Naive thymus-derived CD4-positive, alpha-beta T cell (primary cell): ENCODE measurements around the gene DDI2. TPM values are rescaled to one million over a fixed set of nuclear protein-coding genes. Genes with fewer than 3 reads are reported as not detected.

Experiments used
- ATAC-seq: fragments of 150-1000 bp; cut with Tn5 transposase; 2 replicates; pipeline ENCODE4 v1.10.0; 2021; ENCODE audit warnings: mild to moderate bottlenecking, moderate library complexity
- CTCF ChIA-PET: fragments of 350-600 bp; sonication (Branson Sonifier 250); formaldehyde crosslinking; loops from one replicate; lab custom pipeline; 2021; ENCODE audit warnings: antibody characterized with exemption; lab: Charles Lee
- POLR2A ChIA-PET: fragments of 350-600 bp; sonication (Branson Sonifier 250); formaldehyde crosslinking; loops from one replicate; lab custom pipeline; 2021; ENCODE audit warnings: antibody characterized with exemption, inconsistent platforms; lab: Charles Lee
- DNase-seq, 9 donors: peaks; one replicate each; pipeline versions ENCODE4 v3.0.0 to v3.0.0-alpha.2; 2020 to 2022; ENCODE audit warnings: mixed read lengths in 1 of 9
- H3K27ac ChIP-seq: one replicate; pipeline ENCODE4 v1.7.0; 2013; ENCODE audit warnings: mild to moderate bottlenecking, low read depth, low read length, moderate library complexity
- H3K27me3 ChIP-seq, 2 donors: one replicate each; pipeline ENCODE4 v1.7.0; 2013; ENCODE audit warnings: low read length in 2 of 2, mild to moderate bottlenecking in 2 of 2, moderate library complexity in 2 of 2; ENCODE audit not compliant: control insufficient read depth in 2 of 2, insufficient read depth in 2 of 2
- H3K36me3 ChIP-seq, 3 experiments: 1 replicate in 2 of 3; 2 replicates in 1 of 3; pipeline ENCODE4 v1.7.0; 2013; ENCODE audit warnings: low read length in 3 of 3, mild to moderate bottlenecking in 3 of 3, moderate library complexity in 1 of 3; ENCODE audit not compliant: insufficient read depth in 3 of 3, control insufficient read depth in 2 of 3
- H3K4me1 ChIP-seq, 2 donors: one replicate each; pipeline ENCODE4 v1.7.0; 2013; ENCODE audit warnings: low read length in 2 of 2, mild to moderate bottlenecking in 2 of 2, moderate library complexity in 1 of 2; ENCODE audit not compliant: control insufficient read depth in 2 of 2, insufficient read depth in 2 of 2
- H3K4me3 ChIP-seq: 2 replicates; pipeline ENCODE4 v1.7.0; 2013; ENCODE audit warnings: mild to moderate bottlenecking, low read length
- H3K9me3 ChIP-seq, 3 experiments: 1 replicate in 2 of 3; 2 replicates in 1 of 3; pipeline ENCODE4 v1.7.0; 2013; ENCODE audit warnings: low read length in 3 of 3; ENCODE audit not compliant: control insufficient read depth in 2 of 3
- H3K27ac Mint-ChIP-seq, 9 donors: one replicate each; pipeline ENCODE4 v1.8.0; 2020 to 2022; ENCODE audit warnings: mixed read lengths in 9 of 9, mild to moderate bottlenecking in 8 of 9, moderate library complexity in 5 of 9, inconsistent platforms in 2 of 9
- H3K27me3 Mint-ChIP-seq, 5 donors: one replicate each; pipeline ENCODE4 v1.8.0; 2021 to 2022; ENCODE audit warnings: mixed read lengths in 5 of 5, mild to moderate bottlenecking in 1 of 5
- H3K36me3 Mint-ChIP-seq, 5 donors: one replicate each; pipeline ENCODE4 v1.8.0; 2020 to 2022; ENCODE audit warnings: mixed read lengths in 5 of 5, mild to moderate bottlenecking in 3 of 5, inconsistent platforms in 1 of 5
- H3K4me1 Mint-ChIP-seq, 7 donors: one replicate each; pipeline ENCODE4 v1.8.0; 2020 to 2022; ENCODE audit warnings: mixed read lengths in 7 of 7, mild to moderate bottlenecking in 3 of 7, inconsistent platforms in 1 of 7
- H3K4me3 Mint-ChIP-seq, 10 donors: one replicate each; pipeline ENCODE4 v1.8.0; 2020 to 2022; ENCODE audit warnings: mild to moderate bottlenecking in 10 of 10, mixed read lengths in 10 of 10, moderate library complexity in 6 of 10, inconsistent platforms in 2 of 10
- H3K9me3 Mint-ChIP-seq, 11 donors: one replicate each; pipeline ENCODE4 v1.8.0; 2020 to 2022; ENCODE audit warnings: mixed read lengths in 11 of 11, mild to moderate bottlenecking in 4 of 11, inconsistent platforms in 1 of 11, moderate library complexity in 1 of 11
- intact Hi-C, 2 donors: fragments of 100-400 bp; cut with micrococcal nuclease; formaldehyde crosslinking; loops; one replicate each; pipeline ENCODE4 v1.15.1; 2023
- polyA plus RNA-seq, 2 donors: library from polyadenylated mRNA; unstranded; fragments of 300-500 nt; fragmentation: Illumina TruSeq; gene quantifications; one replicate each; pipeline ENCODE4 v1.2.3, GENCODE V29; 2021
- total RNA-seq, 6 experiments: library from RNA in 5 of 6; stranded (reverse) in 5 of 6; gene quantifications; 1 replicate in 5 of 6; 2 replicates in 1 of 6; pipeline ENCODE4 v1.2.3 and lab custom pipeline; 2021 to 2026

Gene DDI2
- total RNA-seq: 10 to 100 TPM; 24.5 to 46.8 (median 37.0) TPM
- polyA plus RNA-seq: 1 to 10 TPM; 3.2 to 6.7 TPM
- total RNA-seq (lab: John Stamatoyannopoulos, UW): 34.5 reads per million, percentile 63 among the genes with 10 or more reads in this experiment

GRCh38 chr1:15617173-15618076, at the start of gene DDI2:
Gene DDI2, plus strand, starts transcription at chr1:15617458. Its CDS starts 213 bp downstream, at chr1:15617671.
- Histone ChIP-seq H3K9me3 (no peaks in the 10 kb centered on the region), H3K4me3 (peak within 1 kb of the TSS; percentile 96), H3K27me3 (no peaks in the 10 kb centered on the region), H3K27ac (peak within 1 kb of the TSS; percentile 88), H3K36me3 (peaks cover 0 to 4% (median 0%) of the 10 kb centered on the region in 3 experiments), H3K4me1 (peaks cover 20 to 30% of the 10 kb centered on the region in 2 donors)
- Mint-ChIP-seq H3K9me3 (no peaks in the 10 kb centered on the region), H3K4me1 (peaks cover 30 to 52% (median 44%) of the 10 kb centered on the region in 7 donors), H3K4me3 (peak within 1 kb of the TSS; percentile 83 to 96 (median 94)), H3K36me3 (peaks cover 0 to 3% (median 0%) of the 10 kb centered on the region in 5 donors), H3K27me3 (no peaks in the 10 kb centered on the region), H3K27ac (peak within 1 kb of the TSS; percentile 84 to 96 (median 92))
- ATAC-seq (peak; percentile 94), DNase-seq (peak; percentile 86 to 97 (median 88))
- ChIA-PET CTCF (interaction anchor here (0.9 kb wide), 1 partner anchor 54 kb away, joined by 3 read pairs; no protein-coding TSS in a partner anchor), POLR2A (interaction anchor here (0.6 to 4.3 kb wide), 13 partner anchors 12 to 772 kb away, joined by 3 to 35 read pairs (median 3); partner anchors contain the start of gene DNAJC16)
- intact Hi-C loops: loop anchor here (1.0 to 5.0 kb wide), 14 partner anchors 14 to 1295 kb away; partner anchors contain the start of genes CASP9 (in 1 of the 2), DNAJC16 (in 1 of the 2), EFHD2 (in 1 of the 2) and PLEKHM2 (in 1 of the 2)

- intact Hi-C loops: no loop called here
- H3K9me3 Mint-ChIP-seq: no peaks in the 10 kb centered on the region
- Histone ChIP-seq H3K27me3 (no peaks in the 10 kb centered on the region), H3K9me3 (no peaks in the 10 kb centered on the region), H3K4me1 (no peaks in the 10 kb centered on the region), H3K36me3 (peaks cover 20 to 67% (median 20%) of the 10 kb centered on the region in 3 experiments), H3K27ac (no peak overlapping the region), H3K4me3 (no peak overlapping the region)
- no peaks in the 10 kb centered on the region for H3K27me3 Mint-ChIP-seq
- no peak overlapping the region for H3K4me3 Mint-ChIP-seq
- H3K27ac Mint-ChIP-seq: peak overlapping the region in 6 of 9 donors; percentile 18 to 77 (median 62)
- CTCF ChIA-PET: interaction anchor here (0.6 to 1.5 kb wide), 2 partner anchors 15 to 510 kb away, joined by 3 read pairs; no protein-coding TSS in a partner anchor
- no peak for DNase-seq
- peaks cover 0 to 11% (median 4%) of the 10 kb centered on the region in 7 donors for H3K4me1 Mint-ChIP-seq
- POLR2A ChIA-PET: interaction anchor here (1.1 kb wide), 1 partner anchor 9 kb away, joined by 3 read pairs; no protein-coding TSS in a partner anchor
- no peak for ATAC-seq
- H3K36me3 Mint-ChIP-seq: peaks cover 5 to 57% (median 22%) of the 10 kb centered on the region in 5 donors
These were observed 48.7 kb upstream of the DDI2 start for GRCh38 chr1:15568387-15569073.

- Histone ChIP-seq H3K4me1 (no peaks in the 10 kb centered on the region), H3K36me3 (peaks cover 10 to 66% (median 15%) of the 10 kb centered on the region in 3 experiments), H3K27ac (no peak overlapping the region), H3K27me3 (no peaks in the 10 kb centered on the region), H3K9me3 (no peaks in the 10 kb centered on the region), H3K4me3 (no peak overlapping the region)
- ATAC-seq (no peak), DNase-seq (no peak)
- H3K27me3 Mint-ChIP-seq: no peaks in the 10 kb centered on the region
- POLR2A ChIA-PET: interaction anchor here (0.7 to 1.1 kb wide), 3 partner anchors 8 to 97 kb away, joined by 3 to 4 read pairs (median 3); no protein-coding TSS in a partner anchor
- H3K9me3 Mint-ChIP-seq: no peaks in the 10 kb centered on the region
- peaks cover 0 to 11% (median 7%) of the 10 kb centered on the region in 7 donors for H3K4me1 Mint-ChIP-seq
- H3K36me3 Mint-ChIP-seq: peaks cover 11 to 57% (median 19%) of the 10 kb centered on the region in 5 donors
- H3K4me3 Mint-ChIP-seq: no peak overlapping the region
- peak overlapping the region in 7 of 9 donors; percentile 30 to 83 (median 55) for H3K27ac Mint-ChIP-seq
- CTCF ChIA-PET: no interaction called here
- intact Hi-C loops: no loop called here
These were observed 46.4 kb upstream of the DDI2 start for GRCh38 chr1:15570861-15571260.

- CTCF ChIA-PET: interaction anchor here (0.7 kb wide), 1 partner anchor 23 kb away, joined by 3 read pairs; no protein-coding TSS in a partner anchor
- Histone ChIP-seq H3K9me3 (no peaks in the 10 kb centered on the region), H3K27ac (no peak overlapping the region), H3K36me3 (peaks cover 7 to 62% (median 11%) of the 10 kb centered on the region in 3 experiments), H3K4me3 (no peak overlapping the region), H3K4me1 (no peaks in the 10 kb centered on the region), H3K27me3 (no peaks in the 10 kb centered on the region)
- peaks cover 10 to 53% (median 18%) of the 10 kb centered on the region in 5 donors for H3K36me3 Mint-ChIP-seq
- intact Hi-C loops: no loop called here
- H3K4me3 Mint-ChIP-seq: no peak overlapping the region
- peaks cover 0 to 11% (median 7%) of the 10 kb centered on the region in 7 donors for H3K4me1 Mint-ChIP-seq
- H3K27ac Mint-ChIP-seq: peak overlapping the region in 8 of 9 donors; percentile 30 to 83 (median 52)
- no peaks in the 10 kb centered on the region for H3K27me3 Mint-ChIP-seq
- POLR2A ChIA-PET: interaction anchor here (0.7 to 0.9 kb wide), 2 partner anchors 46 to 97 kb away, joined by 3 to 4 read pairs; no protein-coding TSS in a partner anchor
- no peaks in the 10 kb centered on the region for H3K9me3 Mint-ChIP-seq
- DNase-seq: no peak
- ATAC-seq: no peak
These were observed 46.0 kb upstream of the DDI2 start for GRCh38 chr1:15571266-15571665.

GRCh38 chr1:15573477-15573876, 43.8 kb upstream of the DDI2 start:
- Mint-ChIP-seq H3K4me3 (no peak overlapping the region), H3K27ac (peak overlapping the region in 5 of 9 donors; percentile 15 to 68 (median 62)), H3K4me1 (peaks cover 8 to 28% (median 26%) of the 10 kb centered on the region in 7 donors), H3K9me3 (no peaks in the 10 kb centered on the region), H3K36me3 (peaks cover 5 to 38% (median 20%) of the 10 kb centered on the region in 5 donors), H3K27me3 (no peaks in the 10 kb centered on the region)
- intact Hi-C loops: no loop called here
- peaks cover 0 to 40% (median 0%) of the 10 kb centered on the region in 3 experiments for H3K36me3 ChIP-seq
- H3K27me3 ChIP-seq: no peaks in the 10 kb centered on the region
- POLR2A ChIA-PET: interaction anchor here (0.6 to 1.2 kb wide), 4 partner anchors 8 to 49 kb away, joined by 3 to 8 read pairs (median 3); no protein-coding TSS in a partner anchor
- H3K4me3 ChIP-seq: no peak overlapping the region
- peaks cover 5 to 16% of the 10 kb centered on the region in 2 donors for H3K4me1 ChIP-seq
- CTCF ChIA-PET: interaction anchor here (0.6 kb wide), 1 partner anchor 117 kb away, joined by 4 read pairs; no protein-coding TSS in a partner anchor
- no peaks in the 10 kb centered on the region for H3K9me3 ChIP-seq
- ATAC-seq (no peak), DNase-seq (no peak)
- no peak overlapping the region for H3K27ac ChIP-seq
